ENCODE measurements around the gene CAVIN4.

DNA sequence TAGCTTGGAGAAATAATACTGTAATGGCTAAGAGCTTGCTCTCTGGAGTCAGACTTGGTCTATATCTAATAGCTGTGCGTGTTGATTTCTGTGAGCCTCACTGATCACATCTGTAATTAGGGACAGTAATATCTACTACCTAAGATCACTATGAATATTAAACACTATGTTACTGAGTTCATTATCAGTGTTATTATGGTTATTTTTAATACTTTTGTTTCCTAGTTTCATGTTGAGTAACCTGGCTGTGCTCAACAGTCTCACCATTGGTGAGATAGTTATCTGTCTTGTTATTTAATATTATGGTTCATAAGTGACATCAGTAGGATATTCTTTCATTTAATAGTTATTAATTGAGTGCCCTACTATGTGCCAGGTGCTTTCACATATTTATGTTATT is 22.4 kb upstream of the CAVIN4 start:
- TF ChIP-seq, protein P1, sequence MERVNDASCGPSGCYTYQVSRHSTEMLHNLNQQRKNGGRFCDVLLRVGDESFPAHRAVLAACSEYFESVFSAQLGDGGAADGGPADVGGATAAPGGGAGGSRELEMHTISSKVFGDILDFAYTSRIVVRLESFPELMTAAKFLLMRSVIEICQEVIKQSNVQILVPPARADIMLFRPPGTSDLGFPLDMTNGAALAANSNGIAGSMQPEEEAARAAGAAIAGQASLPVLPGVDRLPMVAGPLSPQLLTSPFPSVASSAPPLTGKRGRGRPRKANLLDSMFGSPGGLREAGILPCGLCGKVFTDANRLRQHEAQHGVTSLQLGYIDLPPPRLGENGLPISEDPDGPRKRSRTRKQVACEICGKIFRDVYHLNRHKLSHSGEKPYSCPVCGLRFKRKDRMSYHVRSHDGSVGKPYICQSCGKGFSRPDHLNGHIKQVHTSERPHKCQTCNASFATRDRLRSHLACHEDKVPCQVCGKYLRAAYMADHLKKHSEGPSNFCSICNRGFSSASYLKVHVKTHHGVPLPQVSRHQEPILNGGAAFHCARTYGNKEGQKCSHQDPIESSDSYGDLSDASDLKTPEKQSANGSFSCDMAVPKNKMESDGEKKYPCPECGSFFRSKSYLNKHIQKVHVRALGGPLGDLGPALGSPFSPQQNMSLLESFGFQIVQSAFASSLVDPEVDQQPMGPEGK (CRISPR knock-in tag; IDR thresholded peaks at IDR 0.05; ENCODE audit: borderline replicate concordance), result no peak
- TF ChIP-seq SNAI2 (CRISPR knock-in tag; IDR thresholded peaks at IDR 0.05), result no peak
- TF ChIP-seq CSDC2 (CRISPR knock-in tag; IDR thresholded peaks at IDR 0.05), result no peak
- TF ChIP-seq PPARA (CRISPR knock-in tag; IDR thresholded peaks at IDR 0.05; ENCODE audit: borderline replicate concordance), result no peak
- no peak for TF ChIP-seq ZNF70 (CRISPR knock-in tag; IDR thresholded peaks at IDR 0.05)
- TF ChIP-seq, protein P2, sequence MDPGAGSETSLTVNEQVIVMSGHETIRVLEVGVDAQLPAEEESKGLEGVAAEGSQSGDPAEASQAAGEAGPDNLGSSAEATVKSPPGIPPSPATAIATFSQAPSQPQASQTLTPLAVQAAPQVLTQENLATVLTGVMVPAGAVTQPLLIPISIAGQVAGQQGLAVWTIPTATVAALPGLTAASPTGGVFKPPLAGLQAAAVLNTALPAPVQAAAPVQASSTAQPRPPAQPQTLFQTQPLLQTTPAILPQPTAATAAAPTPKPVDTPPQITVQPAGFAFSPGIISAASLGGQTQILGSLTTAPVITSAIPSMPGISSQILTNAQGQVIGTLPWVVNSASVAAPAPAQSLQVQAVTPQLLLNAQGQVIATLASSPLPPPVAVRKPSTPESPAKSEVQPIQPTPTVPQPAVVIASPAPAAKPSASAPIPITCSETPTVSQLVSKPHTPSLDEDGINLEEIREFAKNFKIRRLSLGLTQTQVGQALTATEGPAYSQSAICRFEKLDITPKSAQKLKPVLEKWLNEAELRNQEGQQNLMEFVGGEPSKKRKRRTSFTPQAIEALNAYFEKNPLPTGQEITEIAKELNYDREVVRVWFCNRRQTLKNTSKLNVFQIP (CRISPR knock-in tag; IDR thresholded peaks at IDR 0.05; ENCODE audit: borderline replicate concordance, low read depth), result no peak
- TF ChIP-seq, protein P3, sequence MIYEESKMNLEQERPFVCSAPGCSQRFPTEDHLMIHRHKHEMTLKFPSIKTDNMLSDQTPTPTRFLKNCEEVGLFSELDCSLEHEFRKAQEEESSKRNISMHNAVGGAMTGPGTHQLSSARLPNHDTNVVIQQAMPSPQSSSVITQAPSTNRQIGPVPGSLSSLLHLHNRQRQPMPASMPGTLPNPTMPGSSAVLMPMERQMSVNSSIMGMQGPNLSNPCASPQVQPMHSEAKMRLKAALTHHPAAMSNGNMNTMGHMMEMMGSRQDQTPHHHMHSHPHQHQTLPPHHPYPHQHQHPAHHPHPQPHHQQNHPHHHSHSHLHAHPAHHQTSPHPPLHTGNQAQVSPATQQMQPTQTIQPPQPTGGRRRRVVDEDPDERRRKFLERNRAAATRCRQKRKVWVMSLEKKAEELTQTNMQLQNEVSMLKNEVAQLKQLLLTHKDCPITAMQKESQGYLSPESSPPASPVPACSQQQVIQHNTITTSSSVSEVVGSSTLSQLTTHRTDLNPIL (CRISPR knock-in tag; IDR thresholded peaks at IDR 0.05; ENCODE audit: low read depth), result no peak
- TF ChIP-seq ZFP3 (CRISPR knock-in tag; IDR thresholded peaks at IDR 0.05), result no peak
- no peak for TF ChIP-seq ARNTL (CRISPR knock-in tag; IDR thresholded peaks at IDR 0.05; ENCODE audit: borderline replicate concordance, low read depth)
- TF ChIP-seq BACH2 (CRISPR knock-in tag; IDR thresholded peaks at IDR 0.05; ENCODE audit: borderline replicate concordance), result no peak
- TF ChIP-seq, protein P4, sequence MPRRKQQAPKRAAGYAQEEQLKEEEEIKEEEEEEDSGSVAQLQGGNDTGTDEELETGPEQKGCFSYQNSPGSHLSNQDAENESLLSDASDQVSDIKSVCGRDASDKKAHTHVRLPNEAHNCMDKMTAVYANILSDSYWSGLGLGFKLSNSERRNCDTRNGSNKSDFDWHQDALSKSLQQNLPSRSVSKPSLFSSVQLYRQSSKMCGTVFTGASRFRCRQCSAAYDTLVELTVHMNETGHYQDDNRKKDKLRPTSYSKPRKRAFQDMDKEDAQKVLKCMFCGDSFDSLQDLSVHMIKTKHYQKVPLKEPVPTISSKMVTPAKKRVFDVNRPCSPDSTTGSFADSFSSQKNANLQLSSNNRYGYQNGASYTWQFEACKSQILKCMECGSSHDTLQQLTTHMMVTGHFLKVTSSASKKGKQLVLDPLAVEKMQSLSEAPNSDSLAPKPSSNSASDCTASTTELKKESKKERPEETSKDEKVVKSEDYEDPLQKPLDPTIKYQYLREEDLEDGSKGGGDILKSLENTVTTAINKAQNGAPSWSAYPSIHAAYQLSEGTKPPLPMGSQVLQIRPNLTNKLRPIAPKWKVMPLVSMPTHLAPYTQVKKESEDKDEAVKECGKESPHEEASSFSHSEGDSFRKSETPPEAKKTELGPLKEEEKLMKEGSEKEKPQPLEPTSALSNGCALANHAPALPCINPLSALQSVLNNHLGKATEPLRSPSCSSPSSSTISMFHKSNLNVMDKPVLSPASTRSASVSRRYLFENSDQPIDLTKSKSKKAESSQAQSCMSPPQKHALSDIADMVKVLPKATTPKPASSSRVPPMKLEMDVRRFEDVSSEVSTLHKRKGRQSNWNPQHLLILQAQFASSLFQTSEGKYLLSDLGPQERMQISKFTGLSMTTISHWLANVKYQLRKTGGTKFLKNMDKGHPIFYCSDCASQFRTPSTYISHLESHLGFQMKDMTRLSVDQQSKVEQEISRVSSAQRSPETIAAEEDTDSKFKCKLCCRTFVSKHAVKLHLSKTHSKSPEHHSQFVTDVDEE (CRISPR knock-in tag; IDR thresholded peaks at IDR 0.05), result no peak
- no peak for TF ChIP-seq ZC3H10 (CRISPR knock-in tag; IDR thresholded peaks at IDR 0.05)
